ENCODE results near the gene ZNF76. TPM values are rescaled to one million over a fixed set of nuclear protein-coding genes. Genes with fewer than 3 reads are reported as not detected.

ZNF76 gene
- 17.2 and 17.5 TPM in 2 replicates for total RNA-seq

DNA sequence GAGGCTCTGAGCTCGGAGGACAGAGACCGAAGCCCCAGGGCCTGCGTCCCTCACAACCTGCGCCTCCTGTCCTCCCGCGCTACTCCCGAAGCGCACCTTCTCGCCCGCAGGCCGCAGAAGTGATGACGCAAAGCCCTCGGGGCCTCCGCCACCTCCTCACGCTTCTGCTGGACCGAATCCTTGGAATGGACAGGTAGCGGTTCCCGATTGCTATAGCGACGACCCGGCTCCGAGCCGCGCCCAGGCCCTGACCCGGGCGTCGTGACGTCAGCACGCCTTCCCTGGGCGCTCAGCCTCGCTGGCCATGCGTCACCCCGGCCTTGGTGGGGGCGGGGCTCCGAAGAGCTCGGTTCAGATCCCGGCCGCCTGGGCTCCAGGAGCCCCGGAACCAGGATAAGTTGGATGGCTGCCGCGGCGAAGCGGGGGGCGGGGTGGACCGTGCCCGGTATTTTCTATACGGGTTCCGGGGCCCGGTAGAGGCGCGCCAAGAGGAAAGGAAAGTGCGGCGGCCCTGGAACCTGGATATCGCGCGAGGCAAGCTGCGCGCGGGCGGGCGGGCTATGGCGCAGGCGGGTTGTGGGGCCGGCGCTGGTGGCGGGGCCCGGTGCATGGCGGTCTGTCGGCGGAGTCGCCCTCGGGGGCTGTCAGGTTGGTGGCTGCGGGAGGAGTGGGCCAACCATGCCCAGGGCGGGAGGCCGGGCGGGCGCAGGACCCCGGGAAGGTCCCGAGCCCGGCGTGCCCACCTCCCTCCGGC is at the start of gene ZNF76:
Gene ZNF76 (plus strand): TSS at position 542 of the 754 bp plus-strand sequence. CDS start 21,417 bp downstream, outside the sequence.

DNA sequence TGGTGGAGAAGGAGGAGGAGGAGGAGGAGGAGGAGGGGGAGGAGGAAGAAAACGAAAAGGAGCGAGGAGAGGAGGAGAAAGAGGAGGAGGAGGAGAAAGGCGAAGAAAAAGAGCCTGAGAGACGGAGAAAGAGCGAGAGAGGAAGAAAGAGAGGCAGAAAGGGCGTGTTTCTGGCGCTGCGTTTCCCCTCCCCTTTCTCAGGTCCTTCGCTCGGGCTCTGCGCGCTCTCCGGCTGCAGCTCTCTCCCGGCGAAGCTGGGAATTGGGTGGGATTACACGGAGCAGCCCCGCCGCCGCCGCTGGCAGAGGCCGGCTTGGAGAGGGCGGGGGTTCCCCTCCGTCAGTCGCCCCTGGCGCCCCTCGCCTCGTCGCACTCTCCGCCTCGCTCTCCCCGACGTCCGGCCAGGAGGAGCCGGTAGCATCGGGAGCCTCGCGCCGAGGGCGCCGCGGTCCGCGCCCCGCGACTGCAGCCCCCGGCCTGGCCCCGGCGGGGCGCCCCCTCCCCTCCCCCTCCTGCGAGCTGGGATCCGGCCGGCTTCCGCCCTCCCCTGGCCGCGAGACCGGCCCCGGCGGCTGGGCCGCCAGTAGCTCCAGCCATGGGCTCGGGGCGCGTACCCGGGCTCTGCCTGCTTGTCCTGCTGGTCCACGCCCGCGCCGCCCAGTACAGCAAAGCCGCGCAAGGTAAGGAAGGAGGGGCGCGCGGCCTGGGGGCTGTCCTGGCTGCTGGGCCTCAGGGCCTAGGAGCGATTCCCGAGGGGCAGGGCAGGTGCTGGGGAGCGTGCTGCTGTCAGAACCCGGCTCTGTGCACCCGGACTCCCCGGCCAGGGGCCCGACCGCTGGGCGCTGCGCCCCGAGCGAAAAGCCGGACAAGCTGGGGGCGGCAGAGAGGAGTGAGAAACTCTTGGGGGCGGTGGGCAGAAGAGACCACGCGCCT is 45.4 kb upstream of the ZNF76 start, which contains the start of gene SCUBE3:
Gene SCUBE3 (plus strand): TSS at position 133 of the 933 bp plus-strand sequence. CDS start 463 bp downstream, at position 596.

DNA sequence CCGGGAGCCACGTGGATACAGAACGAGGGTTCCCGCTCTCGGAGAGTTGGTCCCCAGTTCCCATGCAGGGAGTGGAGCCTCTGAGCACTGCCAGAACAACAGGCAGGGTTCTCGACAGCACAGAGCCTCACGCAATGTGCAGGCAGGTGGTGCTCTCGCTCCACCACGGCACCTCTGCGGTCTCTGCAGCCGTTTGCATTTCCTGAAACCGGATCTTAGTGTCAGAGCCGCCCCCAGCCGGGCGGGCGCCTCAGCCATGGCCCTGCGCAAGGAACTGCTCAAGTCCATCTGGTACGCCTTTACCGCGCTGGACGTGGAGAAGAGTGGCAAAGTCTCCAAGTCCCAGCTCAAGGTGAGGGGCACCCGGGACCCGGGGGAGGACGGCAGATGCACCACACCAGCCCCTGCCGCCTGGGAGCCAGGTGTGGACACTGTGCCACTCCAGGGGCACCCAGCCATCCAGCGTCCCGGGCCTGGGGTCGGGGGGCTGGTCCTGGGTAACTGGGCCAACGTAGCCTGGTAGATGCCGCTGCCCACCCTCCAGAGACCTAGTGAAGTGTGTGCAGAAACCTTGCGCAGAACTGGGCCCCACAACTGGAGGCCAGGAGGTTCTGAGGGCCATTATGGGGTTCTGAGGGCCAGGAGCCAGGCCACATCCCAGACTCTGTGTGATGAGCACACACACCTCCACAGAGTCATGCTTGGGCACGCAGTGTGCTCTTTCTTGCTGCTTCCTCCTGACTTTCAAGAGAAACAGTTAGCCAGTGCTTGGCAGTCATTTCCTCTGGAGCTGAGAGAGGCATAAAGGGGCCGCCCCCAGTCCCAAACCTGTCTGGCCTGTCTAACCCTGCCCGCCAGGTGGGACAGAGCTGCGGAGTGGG is 38.3 kb downstream of the ZNF76 start, which contains the start of gene DEF6:
Gene DEF6 (plus strand): TSS at position 218 of the 881 bp plus-strand sequence. CDS start 39 bp downstream, at position 257.

DNA sequence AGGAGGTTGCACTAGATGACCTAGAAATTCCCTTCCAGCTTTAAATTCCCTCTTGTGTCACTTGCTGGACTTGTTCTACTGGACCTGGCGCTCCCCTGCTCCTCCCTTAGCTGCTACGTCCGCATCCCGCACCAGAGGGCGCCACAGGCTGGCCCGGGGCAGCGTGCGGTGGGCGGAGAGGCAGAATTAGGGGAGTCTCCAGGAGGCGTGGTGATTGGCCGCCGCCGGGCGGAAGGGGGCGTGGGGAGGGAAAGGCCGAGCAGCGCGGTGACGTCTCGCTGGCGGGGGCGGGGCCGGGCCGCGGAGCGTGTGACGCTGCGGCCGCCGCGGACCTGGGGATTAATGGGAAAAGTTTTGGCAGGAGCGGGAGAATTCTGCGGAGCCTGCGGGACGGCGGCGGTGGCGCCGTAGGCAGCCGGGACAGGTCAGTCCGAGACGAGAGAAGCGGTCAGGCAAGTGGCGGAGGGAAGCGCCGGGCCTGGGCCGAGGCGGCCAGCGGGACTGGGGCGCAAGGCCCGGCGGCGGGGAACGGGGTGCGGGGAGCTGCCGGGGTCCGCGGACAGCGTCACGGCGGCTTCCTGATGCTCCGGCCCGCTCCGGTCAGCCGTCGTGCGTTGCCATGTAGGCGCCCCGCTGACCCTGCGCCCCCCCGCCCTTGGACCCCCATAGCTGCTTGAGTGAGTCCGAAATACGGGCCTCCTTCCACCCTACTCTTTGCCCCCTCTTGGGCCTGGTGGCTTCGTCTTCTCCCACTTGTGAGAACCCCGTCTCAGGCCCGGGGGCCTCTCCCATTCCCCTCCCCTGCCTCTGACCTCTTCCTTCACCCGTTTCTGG is 82.9 kb downstream of the ZNF76 start, which contains the start of gene PPARD:
Gene PPARD (plus strand): TSS at position 301 of the 834 bp plus-strand sequence. CDS start 68,530 bp downstream, outside the sequence.

Other genes starting within 250 kb of the ZNF76 start
- gene TCP11, start 118.4 kb upstream of the ZNF76 start, total RNA-seq, result 0.14 TPM in 1 of 2 replicates, not detected in the other
- gene SCUBE3, start 45.8 kb upstream of the ZNF76 start, total RNA-seq, result 1.7 and 1.8 TPM in 2 replicates
- gene DEF6, start 38.1 kb downstream of the ZNF76 start, total RNA-seq, result 0.83 and 1.3 TPM in 2 replicates
- gene PPARD, start 82.8 kb downstream of the ZNF76 start, total RNA-seq, result 8.7 and 9.1 TPM in 2 replicates
- 2.8 and 3.7 TPM in 2 replicates for gene FANCE, start 192.6 kb downstream of the ZNF76 start, total RNA-seq
- 2,520 and 2,942 TPM in 2 replicates for gene RPL10A, start 208.7 kb downstream of the ZNF76 start, total RNA-seq
- 5.4 and 6.8 TPM in 2 replicates for gene TEAD3, start 237.3 kb downstream of the ZNF76 start, total RNA-seq